HL-60 (cell line): ENCODE data around the gene ATP6AP2.
"Not testable (repeated sequence)": the region's sequence is repeated elsewhere in the genome, so short reads cannot be mapped to it uniquely, and the experiment has no call there.

ENCODE experiments used
- DNase-seq, 2 experiments: peaks; one replicate each; pipeline ENCODE4 v3.0.0-alpha.2; 2010 to 2020; ENCODE audit warnings: low read depth in 1 of 2, low spot score in 1 of 2
- H3K27ac ChIP-seq: fragments of 250-450 bp; sonication (Bioruptor Pico); replicated peaks from 2 replicates; pipeline ENCODE4 v1.5.1; 2020; ENCODE audit warnings: mild to moderate bottlenecking, moderate library complexity
- H3K27me3 ChIP-seq: fragments of 250-450 bp; sonication (Bioruptor Pico); 2 replicates; pipeline ENCODE4 v1.5.1; 2021; ENCODE audit warnings: mild to moderate bottlenecking, moderate library complexity; ENCODE audit not compliant: insufficient read depth, poor library complexity, severe bottlenecking
- H3K4me3 ChIP-seq: replicated peaks from 2 replicates; pipeline ENCODE4 v1.5.1; 2011; ENCODE audit warnings: mild to moderate bottlenecking, control low read depth, low read length; ENCODE audit not compliant: insufficient read depth
- GABPA ChIP-seq: IDR thresholded peaks from 2 replicates; pipeline ENCODE4 v1.6.1; 2012; ENCODE audit warnings: low read depth
- POLR2AphosphoS5 ChIP-seq: IDR thresholded peaks from 2 replicates; pipeline ENCODE4 v1.6.1; 2012; ENCODE audit warnings: low read depth
- SPI1 ChIP-seq: IDR thresholded peaks from 2 replicates; pipeline ENCODE4 v1.6.1; 2012; ENCODE audit warnings: low read depth, mild to moderate bottlenecking, borderline replicate concordance
- TF ChIP-seq, protein P1 (sequence below): IDR thresholded peaks from one replicate; pipeline ENCODE4 v1.5.1; 2011; ENCODE audit warnings: low read length, control low read depth, inconsistent platforms; ENCODE audit not compliant: insufficient read depth
- TF ChIP-seq, protein P2 (sequence below): IDR thresholded peaks from 2 replicates; pipeline ENCODE4 v1.6.1; 2012; ENCODE audit warnings: low read depth; ENCODE audit not compliant: insufficient replicate concordance

ATP6AP2 gene

DNA sequence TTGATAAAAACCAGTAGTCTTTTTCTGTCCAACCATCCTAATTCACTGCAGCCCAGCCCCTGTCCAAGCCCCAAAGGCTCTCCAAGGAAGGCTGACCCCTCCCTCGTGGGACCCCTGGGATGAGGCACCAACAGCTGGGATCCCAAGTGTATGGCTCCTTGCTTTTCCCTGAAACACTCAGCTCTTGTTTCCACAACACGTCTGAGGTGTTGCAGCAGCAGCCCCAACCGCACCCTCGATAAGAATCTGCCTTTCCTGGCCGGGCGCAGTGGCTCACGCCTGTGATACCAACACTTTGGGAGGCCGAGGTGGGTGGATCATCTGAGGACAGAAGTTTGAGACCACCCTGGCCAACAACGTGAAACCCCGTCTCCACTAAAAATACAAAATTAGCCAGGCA, 17.0 kb upstream of the ATP6AP2 start:
- H3K27me3 ChIP-seq, result no peaks in the 10 kb centered on the region
- no peak overlapping the region for H3K4me3 ChIP-seq
- H3K27ac ChIP-seq, result no peak overlapping the region
- DNase-seq, result no peak
- TF ChIP-seq, protein P1, sequence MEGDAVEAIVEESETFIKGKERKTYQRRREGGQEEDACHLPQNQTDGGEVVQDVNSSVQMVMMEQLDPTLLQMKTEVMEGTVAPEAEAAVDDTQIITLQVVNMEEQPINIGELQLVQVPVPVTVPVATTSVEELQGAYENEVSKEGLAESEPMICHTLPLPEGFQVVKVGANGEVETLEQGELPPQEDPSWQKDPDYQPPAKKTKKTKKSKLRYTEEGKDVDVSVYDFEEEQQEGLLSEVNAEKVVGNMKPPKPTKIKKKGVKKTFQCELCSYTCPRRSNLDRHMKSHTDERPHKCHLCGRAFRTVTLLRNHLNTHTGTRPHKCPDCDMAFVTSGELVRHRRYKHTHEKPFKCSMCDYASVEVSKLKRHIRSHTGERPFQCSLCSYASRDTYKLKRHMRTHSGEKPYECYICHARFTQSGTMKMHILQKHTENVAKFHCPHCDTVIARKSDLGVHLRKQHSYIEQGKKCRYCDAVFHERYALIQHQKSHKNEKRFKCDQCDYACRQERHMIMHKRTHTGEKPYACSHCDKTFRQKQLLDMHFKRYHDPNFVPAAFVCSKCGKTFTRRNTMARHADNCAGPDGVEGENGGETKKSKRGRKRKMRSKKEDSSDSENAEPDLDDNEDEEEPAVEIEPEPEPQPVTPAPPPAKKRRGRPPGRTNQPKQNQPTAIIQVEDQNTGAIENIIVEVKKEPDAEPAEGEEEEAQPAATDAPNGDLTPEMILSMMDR, result no peak
- TF ChIP-seq, protein P2, sequence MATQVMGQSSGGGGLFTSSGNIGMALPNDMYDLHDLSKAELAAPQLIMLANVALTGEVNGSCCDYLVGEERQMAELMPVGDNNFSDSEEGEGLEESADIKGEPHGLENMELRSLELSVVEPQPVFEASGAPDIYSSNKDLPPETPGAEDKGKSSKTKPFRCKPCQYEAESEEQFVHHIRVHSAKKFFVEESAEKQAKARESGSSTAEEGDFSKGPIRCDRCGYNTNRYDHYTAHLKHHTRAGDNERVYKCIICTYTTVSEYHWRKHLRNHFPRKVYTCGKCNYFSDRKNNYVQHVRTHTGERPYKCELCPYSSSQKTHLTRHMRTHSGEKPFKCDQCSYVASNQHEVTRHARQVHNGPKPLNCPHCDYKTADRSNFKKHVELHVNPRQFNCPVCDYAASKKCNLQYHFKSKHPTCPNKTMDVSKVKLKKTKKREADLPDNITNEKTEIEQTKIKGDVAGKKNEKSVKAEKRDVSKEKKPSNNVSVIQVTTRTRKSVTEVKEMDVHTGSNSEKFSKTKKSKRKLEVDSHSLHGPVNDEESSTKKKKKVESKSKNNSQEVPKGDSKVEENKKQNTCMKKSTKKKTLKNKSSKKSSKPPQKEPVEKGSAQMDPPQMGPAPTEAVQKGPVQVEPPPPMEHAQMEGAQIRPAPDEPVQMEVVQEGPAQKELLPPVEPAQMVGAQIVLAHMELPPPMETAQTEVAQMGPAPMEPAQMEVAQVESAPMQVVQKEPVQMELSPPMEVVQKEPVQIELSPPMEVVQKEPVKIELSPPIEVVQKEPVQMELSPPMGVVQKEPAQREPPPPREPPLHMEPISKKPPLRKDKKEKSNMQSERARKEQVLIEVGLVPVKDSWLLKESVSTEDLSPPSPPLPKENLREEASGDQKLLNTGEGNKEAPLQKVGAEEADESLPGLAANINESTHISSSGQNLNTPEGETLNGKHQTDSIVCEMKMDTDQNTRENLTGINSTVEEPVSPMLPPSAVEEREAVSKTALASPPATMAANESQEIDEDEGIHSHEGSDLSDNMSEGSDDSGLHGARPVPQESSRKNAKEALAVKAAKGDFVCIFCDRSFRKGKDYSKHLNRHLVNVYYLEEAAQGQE, result no peak
- no peak for TF ChIP-seq GABPA
- TF ChIP-seq POLR2AphosphoS5, result no peak
- no peak for TF ChIP-seq SPI1

DNA sequence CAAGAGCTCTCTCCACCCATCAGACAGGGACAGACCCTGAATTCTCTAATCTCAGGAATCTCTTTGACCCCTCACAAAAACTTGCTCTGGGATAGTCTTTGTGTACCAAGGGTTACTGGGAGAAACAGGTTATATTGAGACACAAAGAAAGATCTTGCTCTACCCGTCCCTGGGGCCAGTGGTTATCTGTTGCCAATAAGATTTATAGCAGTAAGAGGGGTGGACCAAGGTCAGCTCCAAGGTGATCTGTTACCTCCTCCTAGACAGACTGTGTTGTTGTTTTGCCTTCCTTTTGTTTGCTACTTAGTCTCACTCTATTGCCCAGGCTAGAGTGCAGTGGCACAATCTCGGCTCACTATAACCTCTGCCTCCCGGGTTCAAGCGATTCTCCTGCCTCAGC, 16.3 kb upstream of the ATP6AP2 start:
- Histone ChIP-seq H3K27ac (no peak overlapping the region), H3K27me3 (no peaks in the 10 kb centered on the region), H3K4me3 (no peak overlapping the region)
- DNase-seq, result no peak
- no peak for TF ChIP-seq GABPA
- TF ChIP-seq, protein P1, result no peak
- TF ChIP-seq POLR2AphosphoS5, result no peak
- TF ChIP-seq, protein P2, result no peak
- TF ChIP-seq SPI1, result no peak

DNA sequence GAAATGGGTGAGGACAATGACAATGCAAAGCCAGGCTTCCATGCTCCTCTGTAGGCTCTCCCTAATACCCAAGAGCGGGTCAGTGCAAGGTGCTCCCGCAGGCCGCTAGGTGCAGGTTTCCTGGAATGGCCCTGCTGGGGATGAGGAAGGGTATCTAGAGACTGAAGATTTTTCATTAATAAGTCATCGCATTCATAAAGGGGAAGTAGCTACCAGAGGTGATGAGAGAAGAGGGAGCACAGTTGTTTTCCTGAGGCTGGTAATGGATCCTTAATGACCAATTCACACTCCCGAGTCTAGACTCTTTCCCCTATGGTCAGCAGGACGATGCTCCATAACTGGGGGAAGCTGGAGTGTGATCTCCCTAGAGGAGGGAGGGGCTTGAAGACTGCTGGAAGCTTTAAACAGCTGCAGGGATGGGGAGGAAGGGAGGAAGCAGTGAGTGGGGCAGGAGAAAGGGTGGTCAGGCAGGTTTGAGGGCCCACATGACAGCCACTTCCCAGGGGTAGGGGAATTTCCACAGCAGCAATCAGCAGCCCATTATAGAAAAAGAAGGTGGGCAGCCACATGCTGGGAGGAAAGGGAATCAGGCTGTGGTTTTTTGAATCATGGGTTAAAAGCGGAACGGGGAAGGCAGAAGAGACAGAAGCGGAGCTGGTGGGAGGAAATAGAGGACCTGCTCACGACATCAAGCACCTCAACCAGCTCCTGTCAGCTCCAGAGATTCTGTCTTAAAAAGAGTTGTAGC, 10.2 kb upstream of the ATP6AP2 start:
- Histone ChIP-seq H3K4me3 (peak overlapping the region; percentile 12), H3K27ac (peak overlapping the region; percentile 53), H3K27me3 (no peaks in the 10 kb centered on the region)
- peak; percentile 80 for TF ChIP-seq SPI1
- TF ChIP-seq, protein P1, result no peak
- DNase-seq, result peak in 1 of 2 experiments; percentile 60

DNA sequence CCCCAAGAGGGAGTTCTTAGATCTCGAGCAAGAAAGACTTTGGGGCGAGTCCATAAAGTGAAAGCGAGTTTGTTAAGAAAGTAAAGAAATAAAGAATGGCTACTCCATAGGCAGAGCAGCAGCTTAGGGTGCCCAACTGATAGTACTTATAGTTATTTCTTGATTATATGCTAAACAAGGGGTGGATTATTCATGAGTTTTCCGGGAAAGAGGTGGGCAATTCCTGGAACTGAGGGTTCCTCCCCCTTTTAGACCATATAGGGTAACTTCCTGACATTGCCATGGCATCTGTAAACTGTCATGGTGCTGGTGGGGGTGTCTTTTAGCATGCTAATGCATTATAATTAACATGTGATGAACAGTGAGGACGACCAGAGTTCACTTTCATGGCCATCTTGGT, 9.6 kb upstream of the ATP6AP2 start:
- Histone ChIP-seq H3K4me3 (peak overlapping the region; percentile 12), H3K27ac (peak overlapping the region; percentile 53)
- not testable (repeated sequence) for DNase-seq, H3K27me3 ChIP-seq
